DMS114 treated with DMSO at 0.1 percent for 48 hours (cell line): ENCODE measurements around the gene KAT14.
"Not testable (repeated sequence)": the region's sequence is repeated elsewhere in the genome, so short reads cannot be mapped to it uniquely, and the experiment has no call there.

ENCODE experiments used
- DNase-seq: peaks from one replicate; lab custom pipeline; 2025; ENCODE audit not compliant: unreplicated experiment; lab: John Stamatoyannopoulos, UW

Gene KAT14

DNA sequence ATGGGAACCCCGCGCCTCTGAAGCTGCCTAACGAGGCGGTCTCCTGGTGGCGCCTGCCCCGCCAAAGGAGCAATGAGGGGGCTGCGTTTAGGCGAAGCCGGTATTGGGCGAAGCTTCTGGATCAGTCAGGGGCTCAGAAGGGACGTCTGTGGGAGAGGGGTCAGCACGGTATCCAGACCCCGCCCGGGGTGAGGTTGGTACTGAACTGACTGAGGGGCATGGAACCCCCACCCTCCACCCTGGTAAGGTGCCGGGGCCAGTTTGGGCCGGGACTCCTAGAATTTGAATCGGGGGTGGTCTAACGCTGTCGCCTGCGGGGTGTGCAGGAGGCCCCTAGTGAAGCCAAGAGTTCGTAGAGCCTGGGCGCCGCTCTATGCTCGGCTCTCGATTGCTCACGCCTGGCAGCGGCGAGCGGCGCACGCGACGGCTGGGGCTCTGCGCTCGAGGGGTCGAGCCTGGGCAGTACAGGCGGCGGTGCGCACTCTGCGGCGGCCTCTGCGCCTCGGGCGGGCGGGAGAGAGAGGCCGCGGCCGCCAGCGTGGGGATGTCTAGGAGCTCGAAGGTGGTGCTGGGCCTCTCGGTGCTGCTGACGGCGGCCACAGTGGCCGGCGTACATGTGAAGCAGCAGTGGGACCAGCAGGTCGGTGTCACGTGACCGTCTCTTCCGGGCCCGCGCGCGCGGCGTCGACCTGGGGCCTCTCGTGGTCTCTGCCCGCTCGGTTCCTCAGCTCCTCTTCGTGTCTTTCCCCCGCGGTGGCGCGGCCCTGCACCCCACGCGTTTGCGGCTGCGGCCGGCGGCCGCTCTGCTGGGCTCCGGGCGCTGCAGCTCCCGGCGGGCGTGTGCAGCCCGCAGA, at the start of gene KAT14, which contains the start of gene PET117:
KAT14 (plus strand) TSS at position 452 of the 854 bp plus-strand sequence. CDS start 4,798 bp downstream, outside the sequence.
PET117 (plus strand) TSS at position 452 of the 854 bp plus-strand sequence; CDS start at position 545, 93 bp downstream.
- peak; percentile 64 for DNase-seq

GRCh38 chr20:18088298-18088697, 49.4 kb upstream of the KAT14 start:
- not testable (repeated sequence) for DNase-seq

DNA sequence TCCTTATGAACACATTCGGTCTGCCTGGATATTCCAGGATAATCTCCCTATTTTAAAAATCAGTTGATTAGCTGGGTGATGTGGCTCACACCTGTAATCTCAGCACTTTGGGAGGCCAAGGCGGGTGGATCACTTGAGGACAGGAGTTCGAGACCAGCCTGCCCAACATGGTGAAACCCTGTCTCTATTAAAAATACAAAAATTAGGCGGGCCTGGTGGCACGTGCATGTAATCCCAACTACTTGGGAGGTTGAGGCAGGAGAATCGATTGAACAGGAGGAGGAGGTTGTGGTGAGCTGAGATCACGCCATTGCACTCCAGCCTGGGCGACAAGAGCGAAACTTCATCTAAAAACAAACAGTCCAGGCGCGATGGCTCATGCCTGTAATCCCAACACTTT, 48.8 kb upstream of the KAT14 start:
- not testable (repeated sequence) for DNase-seq

DNA sequence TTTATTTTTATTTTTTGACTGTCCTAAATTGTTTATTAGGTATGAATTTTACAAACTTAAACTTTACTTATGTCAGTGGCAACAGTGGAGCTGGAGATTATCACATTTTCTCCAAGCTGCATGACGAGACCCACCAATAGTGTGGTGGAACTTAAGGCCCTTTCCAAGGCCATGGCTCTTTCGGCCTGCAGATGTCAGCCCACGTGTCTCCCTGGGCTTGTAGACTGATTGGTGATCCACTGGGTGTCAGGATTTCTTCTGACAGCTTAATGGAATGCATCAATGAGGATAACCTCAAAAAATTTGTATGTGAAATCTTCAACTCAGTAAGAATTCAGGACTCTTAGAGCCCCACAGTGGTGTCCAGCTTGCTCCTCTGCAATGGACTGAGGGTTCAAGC, 47.6 kb upstream of the KAT14 start:
- DNase-seq = no peak

DNA sequence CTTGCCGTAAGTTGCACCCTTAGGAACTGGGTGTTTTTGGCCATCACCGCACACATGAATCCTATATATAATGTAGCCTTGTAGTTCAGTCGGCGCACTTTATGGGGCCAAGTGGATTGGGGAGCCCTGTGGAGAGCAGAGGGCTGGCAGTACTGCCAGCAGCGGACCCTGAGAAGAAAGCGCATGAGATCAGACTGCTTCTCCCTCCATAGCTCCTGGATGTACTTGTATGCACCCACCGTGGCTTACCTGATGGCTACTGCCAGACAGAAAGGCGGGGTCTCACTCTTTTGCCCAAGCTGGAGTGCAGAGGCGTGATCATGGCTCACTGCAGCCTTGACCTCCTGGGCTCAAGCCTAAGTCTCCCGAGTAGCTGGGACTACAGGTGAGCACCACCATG, 47.2 kb upstream of the KAT14 start:
- no peak for DNase-seq

DNA sequence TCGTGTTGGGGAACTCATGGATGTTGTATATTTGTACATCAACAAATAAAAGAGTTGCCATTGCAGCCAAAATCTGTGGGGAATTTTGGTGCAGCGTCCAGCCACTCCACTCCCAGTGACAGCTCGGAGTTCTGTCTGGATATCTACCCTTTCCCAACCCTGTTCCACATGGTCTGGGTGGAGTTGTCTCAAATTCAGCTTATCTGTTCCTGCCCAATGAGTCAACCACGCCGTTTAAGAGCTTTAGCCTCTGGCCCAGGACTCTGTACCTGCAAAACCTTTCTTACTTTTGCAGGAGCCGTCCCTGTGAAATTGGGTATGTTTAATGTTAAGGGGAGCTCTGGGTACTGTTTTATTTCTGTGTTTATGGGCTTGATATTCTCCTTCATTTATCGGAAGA, 46.0 kb upstream of the KAT14 start:
- DNase-seq = no peak

DNA sequence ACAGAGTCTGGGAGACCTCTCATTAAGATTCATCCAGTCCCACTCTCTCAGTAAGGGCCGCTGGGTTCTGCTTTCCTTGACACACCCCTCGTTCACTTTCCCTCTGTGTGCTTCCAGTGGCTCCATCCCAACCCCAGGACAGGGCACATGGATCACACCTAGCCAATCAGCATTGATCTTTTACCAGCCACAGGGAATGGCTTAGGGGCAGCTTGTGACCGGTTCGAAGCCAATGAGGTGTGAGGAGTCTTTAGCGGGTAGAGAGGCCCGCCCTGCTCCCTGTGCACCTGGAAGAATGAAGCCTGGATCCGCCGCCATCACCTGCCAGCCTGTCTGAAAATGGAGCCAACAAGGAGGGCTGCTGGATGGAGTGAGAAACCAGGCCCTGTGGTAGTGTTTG, 44.8 kb upstream of the KAT14 start:
- DNase-seq = no peak

DNA sequence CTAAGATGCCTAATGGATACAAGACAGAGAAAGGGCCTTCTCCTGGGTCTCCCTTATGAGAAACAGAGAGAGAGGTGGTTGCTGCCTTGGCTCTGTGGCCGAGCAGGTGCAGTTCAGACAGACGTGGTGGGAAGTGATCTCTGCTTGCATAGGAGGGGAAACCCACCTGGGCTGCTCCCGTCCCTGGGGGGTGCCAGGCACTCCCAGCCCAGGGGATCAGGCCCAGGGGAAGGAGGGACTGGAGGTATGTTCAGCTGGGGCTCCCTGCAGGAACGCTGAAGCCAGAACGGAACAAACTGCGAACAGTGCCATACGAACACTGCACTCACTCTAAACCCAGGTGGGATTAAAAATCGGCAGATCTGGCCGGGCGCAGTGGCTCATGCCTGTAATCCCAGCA, 44.3 kb upstream of the KAT14 start:
- DNase-seq = no peak

DNA sequence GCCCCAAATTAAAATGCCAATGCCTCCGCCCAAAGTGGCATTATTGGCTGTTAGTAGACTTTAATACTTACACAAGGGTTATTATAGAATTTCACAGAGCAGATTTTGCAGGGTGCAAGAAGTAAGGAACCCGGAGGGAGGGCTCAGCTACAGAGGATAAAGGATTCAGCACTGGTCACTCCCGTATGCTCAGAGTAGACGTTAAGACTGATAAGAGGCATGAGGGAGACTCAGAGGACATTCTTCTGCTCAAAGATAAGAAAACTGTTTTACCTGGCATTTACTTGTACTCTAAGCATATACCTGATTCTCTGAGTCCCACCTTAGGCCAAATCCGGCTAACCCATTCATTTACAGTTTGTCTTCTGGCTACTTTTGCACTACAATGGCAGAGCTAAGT, 43.5 kb upstream of the KAT14 start:
- DNase-seq = no peak

GRCh38 chr20:18100569-18100968, 37.1 kb upstream of the KAT14 start:
- DNase-seq = not testable (repeated sequence)

- DNase-seq = no peak
Observed at GRCh38 chr20:18101125-18101810, 36.4 kb upstream of the KAT14 start.

- no peak for DNase-seq
Observed at GRCh38 chr20:18103497-18103896, 34.2 kb upstream of the KAT14 start.

- no peak for DNase-seq
Observed at GRCh38 chr20:18108326-18108725, 29.3 kb upstream of the KAT14 start.

DNA sequence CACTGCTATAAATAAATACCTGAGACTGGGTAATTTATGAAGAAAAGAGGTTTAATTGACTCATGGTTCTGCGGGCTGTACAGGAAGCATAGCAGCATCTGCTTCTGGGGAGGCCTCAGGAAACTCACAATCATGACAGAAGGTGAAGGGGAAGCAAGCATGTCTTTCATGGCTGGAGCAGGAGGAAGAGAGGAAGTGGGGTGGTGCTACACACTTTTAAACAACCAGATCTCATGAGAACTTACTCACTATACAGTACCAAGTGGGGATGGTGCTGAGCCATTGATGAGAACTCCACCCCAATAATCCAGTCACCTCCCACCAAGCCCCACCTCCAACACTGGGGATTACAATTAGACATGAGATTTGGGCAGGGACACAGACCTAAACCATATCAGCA, 9.1 kb upstream of the KAT14 start:
- not testable (repeated sequence) for DNase-seq

- DNase-seq = no peak
Observed at GRCh38 chr20:18132663-18133062, 5.0 kb upstream of the KAT14 start.

DNA sequence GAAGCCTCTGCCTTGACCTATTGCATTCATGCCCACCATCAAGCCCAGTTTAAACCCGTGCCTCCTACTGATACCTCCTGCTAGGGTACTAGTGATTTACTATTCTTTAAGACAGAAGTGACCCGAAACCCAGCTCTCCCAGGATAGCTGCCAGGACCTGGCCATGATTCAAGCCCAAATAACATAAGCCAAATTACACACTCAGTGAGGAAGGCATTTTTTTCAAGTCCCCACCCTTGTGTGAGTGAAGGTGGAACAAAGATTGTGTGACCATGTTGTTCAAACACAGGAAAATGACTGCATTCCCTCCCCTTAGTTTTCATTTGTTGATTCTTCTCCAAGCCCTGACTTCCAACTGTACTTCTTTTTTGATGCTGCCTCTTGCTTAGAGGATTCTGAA, 3.7 kb upstream of the KAT14 start:
- no peak for DNase-seq

GRCh38 chr20:18138266-18138582, 561 bp downstream of the KAT14 start:
- DNase-seq = no peak

DNA sequence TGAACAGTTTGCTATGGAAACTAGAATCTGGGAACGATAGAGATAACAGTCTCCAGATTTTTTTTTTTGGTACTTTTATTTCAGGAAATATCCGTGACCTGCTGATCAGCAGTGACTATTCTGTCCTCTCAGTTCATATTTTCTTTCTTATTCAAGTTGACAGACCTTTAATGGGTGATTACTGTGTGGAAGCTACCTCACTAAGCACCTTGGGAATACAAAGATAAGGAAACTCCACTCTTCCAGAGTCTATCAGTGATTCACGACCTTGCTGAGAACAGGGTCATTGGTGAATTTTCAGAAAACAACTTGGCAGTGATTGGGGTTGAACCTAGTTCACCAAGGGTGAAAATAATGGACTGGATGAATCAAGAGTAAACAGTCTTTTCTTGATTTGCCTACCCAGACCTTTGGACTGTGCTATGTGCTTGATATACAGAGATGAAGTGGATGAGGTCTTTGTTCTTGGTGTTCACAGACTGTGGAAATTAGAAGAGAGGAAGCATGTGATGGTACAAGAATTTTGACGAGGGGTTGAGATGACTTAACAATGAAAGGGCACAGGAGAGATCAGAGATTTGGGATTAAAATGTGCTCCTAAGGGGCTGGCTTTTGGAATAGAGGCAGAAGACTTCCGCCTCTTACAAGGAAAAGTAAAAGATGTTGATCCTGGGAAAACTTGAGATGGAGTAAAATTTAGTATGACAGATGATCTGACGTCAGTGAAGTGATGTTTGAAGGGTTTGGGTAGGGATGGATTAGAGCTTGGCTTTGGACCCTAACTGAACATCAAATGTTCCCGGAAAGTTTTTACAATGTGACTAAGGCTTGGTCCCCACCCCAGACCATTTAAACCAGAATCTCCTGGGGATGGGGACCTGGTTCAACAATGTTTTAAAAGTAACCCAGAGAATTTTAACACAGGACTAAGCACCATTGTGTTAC, 1.2 kb downstream of the KAT14 start:
- DNase-seq = no peak

DNA sequence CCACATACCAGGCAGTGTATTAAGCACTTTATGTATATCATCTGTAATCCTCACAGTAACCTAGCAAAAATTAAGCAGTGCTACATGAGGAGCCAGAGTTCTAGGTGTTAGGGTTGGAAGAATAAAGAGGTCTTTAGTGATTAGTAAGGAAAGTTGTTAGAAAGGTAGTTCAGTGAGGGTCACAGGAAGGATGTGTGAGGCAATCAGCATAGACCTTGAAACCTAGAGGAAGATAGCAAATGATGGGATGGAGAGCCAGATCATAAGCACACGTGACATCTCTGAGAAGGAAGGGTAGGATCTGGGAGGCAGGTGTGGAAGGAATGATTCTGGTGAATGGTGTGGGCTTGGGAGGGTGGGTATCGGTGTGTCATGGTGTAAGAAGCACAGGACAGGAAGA, 2.2 kb downstream of the KAT14 start:
- DNase-seq = no peak

DNA sequence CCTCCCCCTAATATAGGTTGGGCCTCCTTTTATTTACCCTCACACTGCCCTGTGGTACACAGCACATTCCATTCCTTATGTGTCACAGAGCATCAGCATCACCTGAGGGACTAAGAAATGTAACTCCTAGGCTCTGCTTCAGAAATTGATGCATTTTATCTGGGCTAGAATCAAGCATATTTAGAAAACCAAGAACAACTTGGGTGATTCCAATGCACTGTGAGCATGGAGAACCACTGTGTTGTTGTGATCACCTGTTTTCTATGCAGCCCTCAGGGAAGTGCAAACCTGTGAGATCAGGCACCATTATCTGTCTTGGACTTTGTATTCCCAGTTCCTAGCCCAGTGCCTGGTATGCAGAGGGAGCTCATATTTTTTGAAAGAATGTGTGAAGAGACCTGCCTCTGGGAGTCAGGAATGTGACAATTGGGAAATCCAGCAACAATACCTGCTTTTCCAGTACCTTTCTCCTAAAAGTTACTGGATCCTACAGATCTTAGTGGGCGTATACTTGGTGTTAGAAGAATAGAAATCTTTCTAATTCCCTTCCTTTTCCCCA, 7.0 kb downstream of the KAT14 start:
- no peak for DNase-seq

GRCh38 chr20:18154342-18154741, 16.7 kb downstream of the KAT14 start:
- no peak for DNase-seq
